ENCODE results near the gene PAXX. TPM values are rescaled to one million over a fixed set of nuclear protein-coding genes. Genes with fewer than 3 reads are reported as not detected.

PAXX gene
- total and polyA plus RNA-seq, 9 of the 15 experiments (the other 6 are each of a cell fraction or from before 2014, with no cell fraction given) = 1.2 to 175 (median 38.5) TPM

- in situ Hi-C loops (cut with MboI) = no loop called here
- Histone ChIP-seq H3K9me1 (ENCODE audit: control insufficient read depth, insufficient read depth, low read length) (no peaks in the 10 kb centered on the region), H2AFZ (ENCODE audit: low read depth, low read length) (no peak overlapping the region), H4K20me1 (replicated peaks; ENCODE audit: control insufficient read depth, insufficient read depth, low read length) (no peaks in the 10 kb centered on the region), H3K9ac (ENCODE audit: insufficient read depth in 1 of 2, low read depth in 2 of 2, low read length in 2 of 2) (peak overlapping the region in 1 of 2 experiments; percentile 35; a peak in 1 of 4 replicates), H3K27me3 (ENCODE audit: control insufficient read depth in 2 of 2, insufficient read depth in 2 of 2, low read length in 2 of 2) (no peaks in the 10 kb centered on the region), H3K36me3 (ENCODE audit: control insufficient read depth, insufficient read depth, low read length) (no peaks in the 10 kb centered on the region), H3K79me2 (ENCODE audit: control insufficient read depth, insufficient read depth, low read length) (no peaks in the 10 kb centered on the region), H3K9me3 (replicated peaks; ENCODE audit: control insufficient read depth, insufficient read depth, low read depth, low read length) (no peaks in the 10 kb centered on the region), H3K27ac (ENCODE audit: extremely low read depth, low read depth, low read length) (no peak overlapping the region), H3K4me3 (no peak overlapping the region), H3K4me2 (ENCODE audit: insufficient read depth, low read length) (no peak overlapping the region), H3K4me1 (replicated peaks in 1 of 2; ENCODE audit: control insufficient read depth in 2 of 2, insufficient read depth in 2 of 2, low read length in 2 of 2) (peaks cover 10 to 76% of the 10 kb centered on the region in 2 experiments; a peak in 4 of 5 replicates)
- POLR2A ChIA-PET = interaction anchor here (0.7 to 0.9 kb wide), 2 partner anchors 9 to 646 kb away, joined by 3 to 4 read pairs; no protein-coding TSS in a partner anchor
- intact Hi-C loops (cut with micrococcal nuclease) = no loop called here
- ATAC-seq (no peak), FAIRE-seq (no peak), DNase-seq (ENCODE audit: extremely low read depth in 1 of 4, low spot score in 3 of 4) (no peak)
- WGBS (ENCODE audit: insufficient coverage, low coverage, missing lambda C conversion rate) = no CpG with 5 or more reads among the region's 5 CpGs
- CTCF ChIA-PET (ENCODE audit: low intra/inter-chr PET ratio) = no interaction called here
- TF ChIP-seq HDAC8 (tag; IDR thresholded peaks at IDR 0.05) (no peak), USF2 (CRISPR knock-in tag; IDR thresholded peaks at IDR 0.05) (no peak), ZBTB7A (IDR thresholded peaks at IDR 0.05; ENCODE audit: borderline replicate concordance, control insufficient read depth, low read depth, low read length) (peak; percentile 19; the same call in 1 of the 2 replicates), ZNF717 (CRISPR knock-in tag; IDR thresholded peaks at IDR 0.05) (no peak), TCFL5 (CRISPR knock-in tag; conservative IDR thresholded peaks at IDR 0.05) (no peak), ZNF224 (CRISPR knock-in tag; IDR thresholded peaks at IDR 0.05) (no peak), E2F3 (CRISPR knock-in tag; IDR thresholded peaks at IDR 0.05) (no peak)
- BruUV-seq (replicated peaks) = no TSS peak
Measured at GRCh38 chr9:136969774-136970173, 22.4 kb upstream of the PAXX start.

All from K562 (cell line).